Heart right ventricle (tissue), 16 donors: ENCODE data around the gene NUP210. TPM values are rescaled to one million over a fixed set of nuclear protein-coding genes. Genes with fewer than 3 reads are reported as not detected.

Source experiments
- ATAC-seq, 8 donors: fragments of 200-7000 bp; cut with Tn5 transposase; one replicate each; pipeline ENCODE4 v1.9.1; 2020; ENCODE audit warnings: mild to moderate bottlenecking in 8 of 8, moderate library complexity in 8 of 8, moderate number of reproducible peaks in 1 of 8
- DNase-seq, 2 donors: peaks; one replicate each; pipeline ENCODE4 v3.0.0-alpha.2; 2020
- H3K27ac ChIP-seq, 10 donors: fragments of 200-600 bp; sonication (generic) in 2 of 10; one replicate each; pipeline versions ENCODE4 v1.5.0 to v1.8.0; 2020 to 2022; ENCODE audit warnings: mild to moderate bottlenecking in 3 of 10
- H3K27me3 ChIP-seq, 7 donors: fragments of 200-600 bp; one replicate each; pipeline ENCODE4 v1.8.0; 2021 to 2022; ENCODE audit warnings: mild to moderate bottlenecking in 2 of 7
- H3K36me3 ChIP-seq, 9 donors: fragments of 200-600 bp; sonication (generic) in 1 of 9; one replicate each; pipeline versions ENCODE4 v1.5.0 to v1.8.0; 2020 to 2022; ENCODE audit warnings: mild to moderate bottlenecking in 2 of 9
- H3K4me1 ChIP-seq, 9 donors: fragments of 200-600 bp; sonication (generic) in 1 of 9; one replicate each; pipeline versions ENCODE4 v1.5.0 to v1.8.0; 2020 to 2022; ENCODE audit warnings: mild to moderate bottlenecking in 4 of 9
- H3K4me3 ChIP-seq, 10 donors: fragments of 200-600 bp; sonication (generic) in 2 of 10; one replicate each; pipeline versions ENCODE4 v1.5.0 to v1.8.0; 2020 to 2022; ENCODE audit warnings: mild to moderate bottlenecking in 7 of 10, moderate library complexity in 2 of 10
- H3K9me3 ChIP-seq, 11 donors: fragments of 200-600 bp in 10 of 11; sonication (generic) in 2 of 11; one replicate each; pipeline versions ENCODE4 v1.5.0 to v1.8.0; 2013 to 2022; ENCODE audit warnings: mild to moderate bottlenecking in 2 of 11, control low read depth in 1 of 11, moderate library complexity in 1 of 11
- CTCF ChIP-seq, 9 donors: fragments of 200-600 bp; sonication (generic) in 2 of 9; IDR thresholded peaks; one replicate each; pipeline versions ENCODE4 v1.5.0 to v1.8.0; 2021 to 2022; ENCODE audit warnings: antibody characterized with exemption in 9 of 9, mild to moderate bottlenecking in 5 of 9, moderate library complexity in 1 of 9
- WGBS, 2 donors: extraction: QIAGEN DNeasy Blood & Tissue Kit; methylation state at CpG; one replicate each; pipeline ENCODE4 v1.1.7; 2013; ENCODE audit warnings: inconsistent platforms in 1 of 2; 5-methylcytosine and 5-hydroxymethylcytosine counted together
- intact Hi-C, 10 donors: fragments of 100-400 bp; cut with DNase I; formaldehyde crosslinking; loops; one replicate each; pipeline versions ENCODE4 v1.11.1 to v1.14.2; 2022
- polyA plus RNA-seq, 2 donors: library from polyadenylated mRNA; stranded (reverse); fragments of 200-250 nt; gene quantifications; one replicate each; pipeline ENCODE4 v1.2.3, GENCODE V29; 2013
- total RNA-seq, 10 donors: library from RNA; stranded (reverse); fragmentation: NEBNext Ultra II Directional in 3 of 10; extraction: Animal tissue kit (Norgen Biotek cat#: 25700) in 3 of 10; gene quantifications; one replicate each; pipeline versions ENCODE4 v1.2.1 to v1.2.4, GENCODE V29; 2021 to 2023
- donor health status: Arrhythmogenic right ventricular cardiomyopathy.
- donor health status: ischemic (EF 13 %, LVEDD 7.1; RV severe dilation, severe dysfunction).
- donor health status: healthy with polysubstance abuse.
- donor health status: DM: no; HTN: yes; CAD: no.
- donor health status: DM: no; HTN: no; CAD: no.
- donor health status: ischemic (EF 25% LVEDD 6.9; RV normal size, moderate dysfunction).
- donor health status: ischemic (EF 25% LVEDD 5.7; RV mildly dilated, moderate dysfunction).
- donor health status: healthy.
- donor health status: DM: yes; HTN: yes; CAD: no.
- donor health status: Ischemic cardiomyopathy.
- donor health status: ischemic (EF 35%, LVEDD 5.7; RV mildly dilated, moderate dysfunction).
- donor health status: nonischemic (EF 11% LVEDD 7.7; RV severe dilation, severe dysfunction).
- donor health status: DM: yes; HTN: yes; CAD: no.
- donor health status: PGD.
- donor health status: ischemic (EF 29% LVEDD 5.4; RV normal size, mild dysfunction).
- donor health status: nonischemic (EF 23%, LVEDD 6.1; RV moderate dilation, normal function).

NUP210 gene
- total and polyA plus RNA-seq, 12 donors: 0.84 to 7.2 (median 2.5) TPM

GRCh38 chr3:13343601-13344000 lies 76.5 kb downstream of the NUP210 start:
- DNase-seq: no peak
- Histone ChIP-seq H3K9me3 (no peaks in the 10 kb centered on the region), H3K27me3 (peaks cover 0 to 3% (median 0%) of the 10 kb centered on the region in 7 donors), H3K36me3 (peaks cover 0 to 43% (median 0%) of the 10 kb centered on the region in 9 donors), H3K4me1 (peaks cover 0 to 19% (median 6%) of the 10 kb centered on the region in 9 donors), H3K27ac (no peak overlapping the region), H3K4me3 (no peak overlapping the region)
- 69 to 81% methylated on average over 6 of the region's 6 CpGs for WGBS, 2 donors
- no peak for TF ChIP-seq CTCF (IDR thresholded peaks at IDR 0.05)
- intact Hi-C loops: no loop called here
- no peak for ATAC-seq

GRCh38 chr3:13341229-13341905 lies 78.8 kb downstream of the NUP210 start:
- peaks cover 0 to 52% (median 0%) of the 10 kb centered on the region in 9 donors for H3K36me3 ChIP-seq
- TF ChIP-seq CTCF (IDR thresholded peaks at IDR 0.05): no peak

DNA sequence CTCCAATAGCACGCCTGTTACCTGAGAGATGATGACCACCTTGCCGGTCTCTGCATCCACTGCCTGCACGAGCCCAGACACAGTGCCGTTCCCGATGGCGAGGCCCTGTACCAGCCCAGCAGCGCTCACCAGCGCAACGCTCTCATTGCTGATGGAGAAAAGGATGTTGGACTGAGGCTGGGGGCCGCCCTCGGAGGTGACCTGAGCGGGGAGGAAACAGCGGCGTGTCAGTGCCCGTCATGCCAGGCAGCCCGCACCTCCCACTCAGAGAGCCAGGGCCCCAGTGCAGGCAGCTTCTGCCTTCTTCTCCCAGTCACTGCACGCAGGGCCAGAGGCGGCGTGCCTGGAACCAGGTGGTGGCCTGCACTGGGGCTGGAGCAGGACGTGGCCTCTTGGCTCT lies 80.3 kb downstream of the NUP210 start:
- Histone ChIP-seq H3K27me3 (peaks cover 0 to 4% (median 0%) of the 10 kb centered on the region in 7 donors), H3K9me3 (no peaks in the 10 kb centered on the region), H3K4me1 (no peaks in the 10 kb centered on the region), H3K36me3 (peaks cover 0 to 66% (median 0%) of the 10 kb centered on the region in 9 donors), H3K27ac (no peak overlapping the region), H3K4me3 (no peak overlapping the region)
- intact Hi-C loops: no loop called here
- no peak for TF ChIP-seq CTCF (IDR thresholded peaks at IDR 0.05)
- 95 to 96% methylated on average over 20 of the region's 20 CpGs for WGBS, 2 donors
- DNase-seq (no peak), ATAC-seq (no peak)

More at GRCh38 chr3:13341229-13341905, 78.8 kb downstream of the NUP210 start:
- H3K9me3 ChIP-seq: no peaks in the 10 kb centered on the region
- H3K4me1 ChIP-seq: peaks cover 0 to 4% (median 0%) of the 10 kb centered on the region in 9 donors
- intact Hi-C loops: no loop called here
- 88 to 90% methylated on average over 7 of the region's 7 CpGs for WGBS, 2 donors
- no peak overlapping the region for H3K4me3 ChIP-seq
- peaks cover 0 to 4% (median 0%) of the 10 kb centered on the region in 7 donors for H3K27me3 ChIP-seq
- ATAC-seq (no peak), DNase-seq (no peak)
- no peak overlapping the region for H3K27ac ChIP-seq

DNA sequence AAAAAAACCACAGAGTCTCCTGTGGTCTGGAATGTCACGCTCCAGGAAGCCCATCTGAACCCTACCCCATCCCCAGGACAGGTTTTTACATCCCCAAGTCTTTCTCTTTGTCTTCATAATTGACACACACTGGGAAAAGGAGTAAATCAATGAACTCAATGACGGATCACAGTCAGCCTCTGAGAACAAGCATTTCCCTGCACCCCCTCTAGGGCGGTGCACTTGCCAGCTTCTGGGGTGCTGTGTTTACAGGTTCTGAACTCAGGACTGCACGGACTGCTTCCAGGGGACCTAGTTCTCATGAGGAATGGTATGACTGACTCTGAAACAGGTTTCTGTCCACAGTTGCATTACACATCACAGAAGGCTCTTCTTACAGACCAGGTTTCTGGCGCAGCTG lies 81.1 kb downstream of the NUP210 start:
- Histone ChIP-seq H3K27ac (no peak overlapping the region), H3K9me3 (no peaks in the 10 kb centered on the region), H3K4me1 (no peaks in the 10 kb centered on the region), H3K4me3 (no peak overlapping the region), H3K36me3 (peaks cover 0 to 74% (median 0%) of the 10 kb centered on the region in 9 donors), H3K27me3 (peaks cover 0 to 4% (median 0%) of the 10 kb centered on the region in 7 donors)
- TF ChIP-seq CTCF (IDR thresholded peaks at IDR 0.05): no peak
- DNase-seq: no peak
- WGBS, 2 donors: 89% methylated on average over 5 of the region's 5 CpGs
- intact Hi-C loops: no loop called here
- ATAC-seq: no peak
